ENCODE results near the gene RGS10.

The RGS10 gene

GRCh38 chr10:119500821-119501220 lies 41.7 kb downstream of the RGS10 start:
- no peak for DNase-seq
- H3K4me1 ChIP-seq, result no peaks in the 10 kb centered on the region
- no peak overlapping the region for H3K4me3 ChIP-seq
- H3K36me3 ChIP-seq, result no peaks in the 10 kb centered on the region
- H3K9me3 ChIP-seq, result no peaks in the 10 kb centered on the region
- H3K27me3 ChIP-seq, result no peaks in the 10 kb centered on the region
- TF ChIP-seq, protein P1, sequence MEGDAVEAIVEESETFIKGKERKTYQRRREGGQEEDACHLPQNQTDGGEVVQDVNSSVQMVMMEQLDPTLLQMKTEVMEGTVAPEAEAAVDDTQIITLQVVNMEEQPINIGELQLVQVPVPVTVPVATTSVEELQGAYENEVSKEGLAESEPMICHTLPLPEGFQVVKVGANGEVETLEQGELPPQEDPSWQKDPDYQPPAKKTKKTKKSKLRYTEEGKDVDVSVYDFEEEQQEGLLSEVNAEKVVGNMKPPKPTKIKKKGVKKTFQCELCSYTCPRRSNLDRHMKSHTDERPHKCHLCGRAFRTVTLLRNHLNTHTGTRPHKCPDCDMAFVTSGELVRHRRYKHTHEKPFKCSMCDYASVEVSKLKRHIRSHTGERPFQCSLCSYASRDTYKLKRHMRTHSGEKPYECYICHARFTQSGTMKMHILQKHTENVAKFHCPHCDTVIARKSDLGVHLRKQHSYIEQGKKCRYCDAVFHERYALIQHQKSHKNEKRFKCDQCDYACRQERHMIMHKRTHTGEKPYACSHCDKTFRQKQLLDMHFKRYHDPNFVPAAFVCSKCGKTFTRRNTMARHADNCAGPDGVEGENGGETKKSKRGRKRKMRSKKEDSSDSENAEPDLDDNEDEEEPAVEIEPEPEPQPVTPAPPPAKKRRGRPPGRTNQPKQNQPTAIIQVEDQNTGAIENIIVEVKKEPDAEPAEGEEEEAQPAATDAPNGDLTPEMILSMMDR (IDR thresholded peaks at IDR 0.05), result no peak
- intact Hi-C loops (cut with DNase I; ENCODE audit: low total_unique reads), result no loop called here
- no peak overlapping the region for H3K27ac ChIP-seq

DNA sequence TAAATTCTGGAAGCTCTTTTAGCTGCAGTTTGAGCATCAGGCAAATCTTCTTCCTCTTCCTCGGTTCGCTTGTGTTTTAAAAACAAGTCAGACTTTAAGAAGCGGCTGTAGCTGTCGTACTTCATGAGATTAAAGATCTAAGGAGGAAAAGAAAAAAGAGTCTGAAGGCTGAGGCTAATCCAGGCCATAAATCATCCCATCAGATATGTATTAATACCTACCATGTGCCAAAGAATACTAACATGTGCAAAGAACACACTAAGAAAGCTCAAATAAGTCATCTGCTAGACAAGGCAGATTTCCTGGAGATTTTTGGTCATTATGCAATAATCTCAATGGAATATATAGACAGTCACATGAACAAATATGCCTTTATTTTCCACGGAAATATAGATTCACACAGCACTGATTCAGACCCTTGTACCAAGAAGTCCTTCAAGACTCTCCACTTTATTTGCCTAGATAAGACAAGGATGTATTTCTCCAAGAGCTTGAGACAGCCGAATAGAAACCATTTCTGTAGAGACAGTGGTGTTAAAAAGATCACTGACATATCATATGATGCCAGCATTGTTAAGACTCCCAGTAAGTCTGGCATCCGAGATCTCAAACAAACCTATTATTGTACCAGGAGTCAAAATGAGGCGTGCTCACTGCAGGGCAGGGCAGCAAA lies 42.3 kb downstream of the RGS10 start:
- Histone ChIP-seq H3K27ac (no peak overlapping the region), H3K27me3 (no peaks in the 10 kb centered on the region), H3K36me3 (no peaks in the 10 kb centered on the region), H3K4me1 (no peaks in the 10 kb centered on the region), H3K9me3 (no peaks in the 10 kb centered on the region), H3K4me3 (no peak overlapping the region)
- intact Hi-C loops (cut with DNase I; ENCODE audit: low total_unique reads), result no loop called here
- no peak for DNase-seq
- TF ChIP-seq, protein P1 (IDR thresholded peaks at IDR 0.05), result no peak

DNA sequence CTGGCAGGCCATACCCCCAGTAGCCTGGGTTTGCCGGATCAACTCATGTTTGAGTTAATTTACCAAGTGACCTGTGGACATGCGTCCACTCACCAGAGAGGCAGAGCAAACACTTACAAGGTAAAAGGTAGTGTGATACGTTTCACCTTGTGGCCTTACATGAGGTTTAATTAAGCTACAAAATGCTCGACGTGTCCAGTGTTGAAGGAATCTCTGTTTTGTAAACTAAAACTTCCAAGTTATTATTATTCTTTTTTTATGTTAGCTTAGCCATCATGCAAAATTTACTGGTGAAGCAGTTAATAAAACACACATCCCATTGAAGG lies 42.9 kb downstream of the RGS10 start:
- Histone ChIP-seq H3K9me3 (no peaks in the 10 kb centered on the region), H3K4me1 (no peaks in the 10 kb centered on the region), H3K27me3 (no peaks in the 10 kb centered on the region), H3K27ac (no peak overlapping the region), H3K4me3 (no peak overlapping the region), H3K36me3 (no peaks in the 10 kb centered on the region)
- TF ChIP-seq, protein P1 (IDR thresholded peaks at IDR 0.05), result no peak
- intact Hi-C loops (cut with DNase I; ENCODE audit: low total_unique reads), result no loop called here
- DNase-seq, result no peak

DNA sequence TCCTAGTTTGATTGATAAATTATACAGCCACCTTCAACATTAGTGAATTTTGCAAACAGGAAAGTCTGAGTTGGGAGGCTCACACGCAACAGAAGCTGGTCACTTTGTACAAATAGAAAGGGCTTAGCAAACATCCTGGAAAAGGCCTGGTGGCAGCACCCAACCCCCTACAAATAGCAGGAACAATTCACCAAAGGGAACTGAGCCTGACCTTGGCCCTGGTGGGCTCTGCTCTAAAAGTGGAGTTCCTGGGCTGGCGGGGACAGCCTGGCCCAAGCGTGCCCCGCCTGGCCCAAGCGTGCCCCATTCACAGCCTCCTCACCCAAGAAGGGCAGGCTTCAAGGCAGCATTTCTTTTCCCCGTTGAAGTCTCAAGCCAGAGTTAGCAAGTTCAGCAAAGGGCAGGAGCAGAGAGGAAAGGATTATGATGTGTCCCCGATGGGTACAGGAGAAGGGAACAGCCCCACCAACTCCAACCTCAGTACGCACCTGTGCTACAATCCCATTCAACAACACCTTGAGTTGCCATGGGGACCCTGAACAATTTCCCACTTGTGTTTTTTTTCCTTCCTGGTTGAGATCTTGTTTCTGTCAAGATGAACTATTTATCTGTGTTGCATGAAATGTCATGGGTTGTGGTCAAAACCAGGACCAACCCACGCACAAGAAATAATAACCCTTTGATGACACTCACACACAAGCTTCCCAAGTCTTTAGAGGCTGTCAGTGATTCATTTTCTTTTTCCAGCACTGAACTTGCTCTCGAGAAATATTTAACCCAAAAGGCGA lies 43.4 kb downstream of the RGS10 start:
- Histone ChIP-seq H3K4me1 (no peaks in the 10 kb centered on the region), H3K36me3 (no peaks in the 10 kb centered on the region), H3K27me3 (no peaks in the 10 kb centered on the region), H3K4me3 (no peak overlapping the region), H3K9me3 (no peaks in the 10 kb centered on the region), H3K27ac (no peak overlapping the region)
- intact Hi-C loops (cut with DNase I; ENCODE audit: low total_unique reads), result no loop called here
- TF ChIP-seq, protein P1 (IDR thresholded peaks at IDR 0.05), result no peak
- DNase-seq, result no peak

- intact Hi-C loops (cut with DNase I; ENCODE audit: low total_unique reads), result no loop called here
- Histone ChIP-seq H3K9me3 (no peaks in the 10 kb centered on the region), H3K27ac (no peak overlapping the region), H3K36me3 (no peaks in the 10 kb centered on the region), H3K27me3 (no peaks in the 10 kb centered on the region), H3K4me3 (no peak overlapping the region), H3K4me1 (no peaks in the 10 kb centered on the region)
- TF ChIP-seq, protein P1 (IDR thresholded peaks at IDR 0.05), result no peak
- DNase-seq, result no peak
Observed at GRCh38 chr10:119497243-119497642, 45.3 kb downstream of the RGS10 start.

Measured in tibial artery (tissue), 4 donors.